ENCODE data around the gene FAM156B. TPM values are rescaled to one million over a fixed set of nuclear protein-coding genes. Genes with fewer than 3 reads are reported as not detected.

FAM156B gene
- total RNA-seq, result 21.1 and 28.4 TPM in 2 replicates

GRCh38 chrX:52896855-52897709 is at the start of gene FAM156B:
TSS of gene FAM156B (plus strand) at chrX:52897330. CDS start at chrX:52907226, 9,896 bp downstream.

GRCh38 chrX:52867610-52868348 is 29.4 kb upstream of the FAM156B start, which contains the start of gene XAGE3:
TSS of gene XAGE3 (minus strand) at chrX:52868083. CDS start at chrX:52867133, 950 bp downstream.

Other genes with a start within 250 kb of the FAM156B start
- gene SSX7, start 242.4 kb upstream of the FAM156B start, total RNA-seq, result not detected in 2 replicates
- not detected in 2 replicates for gene SSX2, start 190.2 kb upstream of the FAM156B start, total RNA-seq
- not detected in 2 replicates for gene SSX2B, start 146.1 kb upstream of the FAM156B start, total RNA-seq
- not detected in 2 replicates for gene SPANXN5, start 99.9 kb upstream of the FAM156B start, total RNA-seq
- gene XAGE5, start 86.0 kb upstream of the FAM156B start, total RNA-seq, result not detected in 2 replicates
- gene XAGE3, start 29.2 kb upstream of the FAM156B start, total RNA-seq, result not detected in 2 replicates
- gene FAM156A, start 61.2 kb downstream of the FAM156B start, total RNA-seq, result 20.8 and 27.3 TPM in 2 replicates
- 2.4 and 8.4 TPM in 2 replicates for gene GPR173, start 151.5 kb downstream of the FAM156B start, total RNA-seq
- 26.1 and 30.6 TPM in 2 replicates for gene TSPYL2, start 185.0 kb downstream of the FAM156B start, total RNA-seq
- gene KANTR, start 196.8 kb downstream of the FAM156B start, total RNA-seq, result 10.1 TPM in 2 replicates

Measured in smooth muscle cell of the umbilical artery (primary cell).